ENCODE results near the gene MEF2B. TPM values are rescaled to one million over a fixed set of nuclear protein-coding genes. Genes with fewer than 3 reads are reported as not detected.

The MEF2B gene
- not detected in 2 replicates for total RNA-seq

- peak; percentile 10 to 67 for DNase-seq (ENCODE audit: low read depth in 2 of 2)
Measured at GRCh38 chr19:19170053-19170872, at the start of gene MEF2B. MEF2B (minus strand) TSS chr19:19170263; CDS start chr19:19150735, 19,528 bp downstream.

GRCh38 chr19:19218911-19219310, 48.8 kb upstream of the MEF2B start:
- DNase-seq (ENCODE audit: low read depth in 2 of 2), result no peak

GRCh38 chr19:19217099-19217498, 47.0 kb upstream of the MEF2B start:
- peak in 1 of 2 donors; percentile 37 for DNase-seq (ENCODE audit: low read depth in 2 of 2)

- DNase-seq (ENCODE audit: low read depth in 2 of 2), result no peak
Measured at GRCh38 chr19:19215792-19216191, 45.7 kb upstream of the MEF2B start.

- DNase-seq (ENCODE audit: low read depth in 2 of 2), result peak in 1 of 2 donors; percentile 59
Measured at GRCh38 chr19:19214892-19215291, 44.8 kb upstream of the MEF2B start.

- DNase-seq (ENCODE audit: low read depth in 2 of 2), result no peak
Measured at GRCh38 chr19:19214159-19214490, 44.1 kb upstream of the MEF2B start.

GRCh38 chr19:19213426-19214158, 43.5 kb upstream of the MEF2B start:
- DNase-seq (ENCODE audit: low read depth in 2 of 2), result no peak

- no peak for DNase-seq (ENCODE audit: low read depth in 2 of 2)
Measured at GRCh38 chr19:19212916-19213315, 42.9 kb upstream of the MEF2B start.

GRCh38 chr19:19211499-19212420, 41.7 kb upstream of the MEF2B start, which contains the start of gene NCAN:
NCAN (plus strand) TSS chr19:19211958; CDS start chr19:19216954, 4,996 bp downstream.
- DNase-seq (ENCODE audit: low read depth in 2 of 2), result no peak

- no peak for DNase-seq (ENCODE audit: low read depth in 2 of 2)
Measured at GRCh38 chr19:19209372-19209771, 39.3 kb upstream of the MEF2B start.

GRCh38 chr19:19207637-19208572, 37.8 kb upstream of the MEF2B start:
- DNase-seq (ENCODE audit: low read depth in 2 of 2), result no peak

GRCh38 chr19:19206938-19207337, 36.9 kb upstream of the MEF2B start:
- no peak for DNase-seq (ENCODE audit: low read depth in 2 of 2)

- DNase-seq (ENCODE audit: low read depth in 2 of 2), result no peak
Measured at GRCh38 chr19:19205416-19206410, 35.6 kb upstream of the MEF2B start.

GRCh38 chr19:19204181-19204580, 34.1 kb upstream of the MEF2B start:
- DNase-seq (ENCODE audit: low read depth in 2 of 2), result no peak

- DNase-seq (ENCODE audit: low read depth in 2 of 2), result peak; percentile 82 to 90
Measured at GRCh38 chr19:19203012-19203856, 33.2 kb upstream of the MEF2B start, which contains the start of gene NR2C2AP. NR2C2AP (minus strand) TSS chr19:19203414; CDS start chr19:19203060, 354 bp downstream.

- no peak for DNase-seq (ENCODE audit: low read depth in 2 of 2)
Measured at GRCh38 chr19:19202707-19203011, 32.6 kb upstream of the MEF2B start.

GRCh38 chr19:19201697-19202630, 31.9 kb upstream of the MEF2B start:
- no peak for DNase-seq (ENCODE audit: low read depth in 2 of 2)

All from dermis microvascular lymphatic vessel endothelial cell (primary cell).